Esophagus (tissue), 2 donors: Measurements from ENCODE around the gene PCBP3. TPM values are rescaled to one million over a fixed set of nuclear protein-coding genes. Genes with fewer than 3 reads are reported as not detected.
"Not testable (repeated sequence)": the region's sequence is repeated elsewhere in the genome, so short reads cannot be mapped to it uniquely, and the experiment has no call there.

Experiments used
- H3K27ac ChIP-seq, 2 donors: one replicate each; pipeline ENCODE4 v1.5.1; 2013; ENCODE audit warnings: low read depth in 2 of 2, mild to moderate bottlenecking in 2 of 2, inconsistent platforms in 1 of 2, low read length in 1 of 2, moderate library complexity in 1 of 2
- H3K27me3 ChIP-seq, 2 donors: one replicate each; pipeline ENCODE4 v1.6.1; 2013; ENCODE audit warnings: low read length in 2 of 2, control low read depth in 1 of 2, mild to moderate bottlenecking in 1 of 2; ENCODE audit not compliant: insufficient read depth in 2 of 2, control insufficient read depth in 1 of 2
- H3K36me3 ChIP-seq, 2 donors: one replicate each; pipeline ENCODE4 v1.6.1; 2013; ENCODE audit warnings: low read length in 1 of 2; ENCODE audit not compliant: control insufficient read depth in 2 of 2, insufficient read depth in 2 of 2
- H3K4me1 ChIP-seq, 2 donors: one replicate each; pipeline ENCODE4 v1.6.1; 2013; ENCODE audit warnings: low read length in 1 of 2; ENCODE audit not compliant: control insufficient read depth in 2 of 2, insufficient read depth in 2 of 2
- H3K4me3 ChIP-seq, 2 donors: one replicate each; pipeline ENCODE4 v1.5.1; 2013; ENCODE audit warnings: low read length in 2 of 2, mild to moderate bottlenecking in 2 of 2, low read depth in 1 of 2, moderate library complexity in 1 of 2
- H3K9me3 ChIP-seq, 2 donors: one replicate each; pipeline ENCODE4 v1.6.1; 2013; ENCODE audit warnings: mild to moderate bottlenecking in 2 of 2, low read depth in 1 of 2, low read length in 1 of 2, moderate library complexity in 1 of 2; ENCODE audit not compliant: control insufficient read depth in 2 of 2, insufficient read depth in 1 of 2
- WGBS, 2 donors: extraction: QIAGEN DNeasy Blood & Tissue Kit; methylation state at CpG; one replicate each; pipeline ENCODE4 v1.1.7; 2013; 5-methylcytosine and 5-hydroxymethylcytosine counted together
- polyA plus RNA-seq, 2 donors: library from polyadenylated mRNA; stranded (reverse); fragments of 200-250 nt; gene quantifications; one replicate each; pipeline ENCODE4 v1.2.3, GENCODE V29; 2013
- donor health status: healthy with polysubstance abuse.
- donor health status: Bipolar disorder and iron deficiency.

The PCBP3 gene
- polyA plus RNA-seq, 2 donors, result 0.24 to 0.67 TPM

GRCh38 chr21:45875881-45876280 lies 232.4 kb downstream of the PCBP3 start:
- Histone ChIP-seq H3K4me1 (peaks cover 0 to 3% of the 10 kb centered on the region in 2 donors), H3K27ac (no peak overlapping the region), H3K27me3 (no peaks in the 10 kb centered on the region), H3K9me3 (no peaks in the 10 kb centered on the region), H3K4me3 (no peak overlapping the region), H3K36me3 (no peaks in the 10 kb centered on the region)
- WGBS, 2 donors, result 89 to 91% methylated on average over 12 of the region's 12 CpGs

GRCh38 chr21:45876381-45877170 lies 233.1 kb downstream of the PCBP3 start:
- H3K9me3 ChIP-seq, result no peaks in the 10 kb centered on the region
- H3K36me3 ChIP-seq, result no peaks in the 10 kb centered on the region
- no peak overlapping the region for H3K4me3 ChIP-seq
- H3K4me1 ChIP-seq, result peaks cover 0 to 3% of the 10 kb centered on the region in 2 donors
- 71 to 77% methylated on average over 28 of the region's 28 CpGs for WGBS, 2 donors
- no peak overlapping the region for H3K27ac ChIP-seq
- no peaks in the 10 kb centered on the region for H3K27me3 ChIP-seq

- H3K9me3 ChIP-seq, result no peaks in the 10 kb centered on the region
- H3K4me1 ChIP-seq, result peaks cover 0 to 3% of the 10 kb centered on the region in 2 donors
- no peaks in the 10 kb centered on the region for H3K27me3 ChIP-seq
- no peak overlapping the region for H3K4me3 ChIP-seq
- no peak overlapping the region for H3K27ac ChIP-seq
- no peaks in the 10 kb centered on the region for H3K36me3 ChIP-seq
- 68 to 70% methylated on average over 6 of the region's 6 CpGs for WGBS, 2 donors
These were observed 233.6 kb downstream of the PCBP3 start for GRCh38 chr21:45877171-45877438.

GRCh38 chr21:45877821-45878469 lies 234.4 kb downstream of the PCBP3 start:
- no peaks in the 10 kb centered on the region for H3K27me3 ChIP-seq

GRCh38 chr21:45880097-45881068 lies 236.9 kb downstream of the PCBP3 start:
- H3K9me3 ChIP-seq, result no peaks in the 10 kb centered on the region
- 41 to 46% methylated on average over 29 of the region's 29 CpGs for WGBS, 2 donors
- H3K4me1 ChIP-seq, result peaks cover 0 to 3% of the 10 kb centered on the region in 2 donors
- no peaks in the 10 kb centered on the region for H3K27me3 ChIP-seq
- H3K4me3 ChIP-seq, result no peak overlapping the region
- H3K27ac ChIP-seq, result no peak overlapping the region
- H3K36me3 ChIP-seq, result no peaks in the 10 kb centered on the region

More at GRCh38 chr21:45877821-45878469, 234.4 kb downstream of the PCBP3 start:
- no peak overlapping the region for H3K27ac ChIP-seq
- H3K36me3 ChIP-seq, result no peaks in the 10 kb centered on the region
- H3K4me1 ChIP-seq, result peaks cover 0 to 3% of the 10 kb centered on the region in 2 donors
- 69 to 71% methylated on average over 9 of the region's 9 CpGs for WGBS, 2 donors
- H3K4me3 ChIP-seq, result no peak overlapping the region
- H3K9me3 ChIP-seq, result no peaks in the 10 kb centered on the region

- Histone ChIP-seq H3K27ac (no peak overlapping the region), H3K27me3 (no peaks in the 10 kb centered on the region), H3K4me3 (no peak overlapping the region), H3K4me1 (peaks cover 0 to 3% of the 10 kb centered on the region in 2 donors), H3K36me3 (no peaks in the 10 kb centered on the region), H3K9me3 (no peaks in the 10 kb centered on the region)
- WGBS, 2 donors, result 72 to 79% methylated on average over 8 of the region's 8 CpGs
These were observed 239.1 kb downstream of the PCBP3 start for GRCh38 chr21:45882645-45883044.

GRCh38 chr21:45883090-45883489 lies 239.6 kb downstream of the PCBP3 start:
- Histone ChIP-seq H3K36me3 (no peaks in the 10 kb centered on the region), H3K9me3 (no peaks in the 10 kb centered on the region)
- WGBS, 2 donors, result 86 to 89% methylated on average over 4 of the region's 4 CpGs

GRCh38 chr21:45885597-45885929 lies 242.0 kb downstream of the PCBP3 start:
- WGBS, 2 donors, result 88% methylated on average over 3 of the region's 3 CpGs
- no peaks in the 10 kb centered on the region for H3K9me3 ChIP-seq
- H3K36me3 ChIP-seq, result no peaks in the 10 kb centered on the region
- H3K27ac ChIP-seq, result no peak overlapping the region
- H3K4me3 ChIP-seq, result no peak overlapping the region
- H3K4me1 ChIP-seq, result peaks cover 0 to 3% of the 10 kb centered on the region in 2 donors
- H3K27me3 ChIP-seq, result no peaks in the 10 kb centered on the region

More at GRCh38 chr21:45883090-45883489, 239.6 kb downstream of the PCBP3 start:
- Histone ChIP-seq H3K4me1 (peaks cover 0 to 3% of the 10 kb centered on the region in 2 donors), H3K4me3 (no peak overlapping the region), H3K27ac (no peak overlapping the region), H3K27me3 (no peaks in the 10 kb centered on the region)

- 68 to 76% methylated on average over 21 of the region's 21 CpGs for WGBS, 2 donors
- H3K27ac ChIP-seq, H3K4me3 ChIP-seq, H3K27me3 ChIP-seq, H3K36me3 ChIP-seq, H3K9me3 ChIP-seq, H3K4me1 ChIP-seq: not testable (repeated sequence)
These were observed 242.5 kb downstream of the PCBP3 start for GRCh38 chr21:45885930-45886601.
